CD4-positive, alpha-beta memory T cell (primary cell): ENCODE results near the gene PIAS4. TPM values are rescaled to one million over a fixed set of nuclear protein-coding genes. Genes with fewer than 3 reads are reported as not detected.

Source experiments
- CTCF ChIA-PET: fragments of 350-600 bp; sonication (Branson Sonifier 250); formaldehyde crosslinking; loops from one replicate; lab custom pipeline; 2021; ENCODE audit warnings: inconsistent platforms; ENCODE audit not compliant: partially characterized antibody; lab: Charles Lee
- POLR2A ChIA-PET: fragments of 350-600 bp; sonication (Branson Sonifier 250); formaldehyde crosslinking; loops from one replicate; lab custom pipeline; 2021; ENCODE audit not compliant: partially characterized antibody; lab: Charles Lee
- DNase-seq, 5 donors: peaks; one replicate each; pipeline versions ENCODE4 v3.0.0 to v3.0.0-alpha.2; 2020 to 2022; ENCODE audit warnings: mixed read lengths in 1 of 5
- H3K27ac ChIP-seq: one replicate; pipeline ENCODE4 v1.7.0; 2013; ENCODE audit warnings: low read depth, low read length
- H3K27me3 ChIP-seq: 2 replicates; pipeline ENCODE4 v1.7.0; 2013; ENCODE audit warnings: mild to moderate bottlenecking, low read length, moderate library complexity; ENCODE audit not compliant: insufficient read depth
- H3K36me3 ChIP-seq: 2 replicates; pipeline ENCODE4 v1.7.0; 2013; ENCODE audit warnings: mild to moderate bottlenecking, low read length, moderate library complexity; ENCODE audit not compliant: insufficient read depth
- H3K4me1 ChIP-seq: 2 replicates; pipeline ENCODE4 v1.7.0; 2013; ENCODE audit warnings: mild to moderate bottlenecking, low read length, moderate library complexity; ENCODE audit not compliant: insufficient read depth
- H3K4me3 ChIP-seq, 2 donors: one replicate each; pipeline ENCODE4 v1.7.0; 2013; ENCODE audit warnings: low read length in 2 of 2, mild to moderate bottlenecking in 1 of 2
- H3K9me3 ChIP-seq, 2 donors: one replicate each; pipeline ENCODE4 v1.7.0; 2013; ENCODE audit warnings: low read length in 2 of 2, control low read depth in 1 of 2; ENCODE audit not compliant: control insufficient read depth in 1 of 2
- H3K27ac Mint-ChIP-seq, 7 donors: one replicate each; pipeline ENCODE4 v1.8.0; 2020 to 2021; ENCODE audit warnings: mixed read lengths in 7 of 7, mild to moderate bottlenecking in 6 of 7, inconsistent platforms in 3 of 7, moderate library complexity in 3 of 7
- H3K27me3 Mint-ChIP-seq, 2 donors: one replicate each; pipeline ENCODE4 v1.8.0; 2020 to 2021; ENCODE audit warnings: mixed read lengths in 2 of 2
- H3K36me3 Mint-ChIP-seq, 2 donors: one replicate each; pipeline ENCODE4 v1.8.0; 2020 to 2021; ENCODE audit warnings: mixed read lengths in 2 of 2, inconsistent platforms in 1 of 2, mild to moderate bottlenecking in 1 of 2
- H3K4me1 Mint-ChIP-seq, 4 donors: one replicate each; pipeline ENCODE4 v1.8.0; 2020 to 2021; ENCODE audit warnings: mixed read lengths in 4 of 4, mild to moderate bottlenecking in 1 of 4
- H3K4me3 Mint-ChIP-seq, 8 donors: one replicate each; pipeline ENCODE4 v1.8.0; 2020 to 2021; ENCODE audit warnings: mixed read lengths in 8 of 8, mild to moderate bottlenecking in 7 of 8, moderate library complexity in 6 of 8, inconsistent platforms in 3 of 8
- H3K9me3 Mint-ChIP-seq, 8 donors: one replicate each; pipeline ENCODE4 v1.8.0; 2020 to 2021; ENCODE audit warnings: mixed read lengths in 8 of 8, mild to moderate bottlenecking in 5 of 8, inconsistent platforms in 3 of 8, moderate library complexity in 1 of 8
- intact Hi-C: fragments of 100-400 bp; cut with micrococcal nuclease; formaldehyde crosslinking; loops from one replicate; pipeline ENCODE4 v1.15.1; 2023
- polyA plus RNA-seq, 2 donors: library from polyadenylated mRNA; unstranded; fragments of 300-500 nt; fragmentation: Illumina TruSeq; gene quantifications; one replicate each; pipeline ENCODE4 v1.2.3, GENCODE V29; 2021
- total RNA-seq, 2 experiments: library from RNA; stranded (reverse); gene quantifications; one replicate each; pipeline ENCODE4 v1.2.3, GENCODE V29; 2021

Gene PIAS4
- total and polyA plus RNA-seq, 4 experiments from 2014 or later = 5.2 to 42.6 (median 22.4) TPM

DNA sequence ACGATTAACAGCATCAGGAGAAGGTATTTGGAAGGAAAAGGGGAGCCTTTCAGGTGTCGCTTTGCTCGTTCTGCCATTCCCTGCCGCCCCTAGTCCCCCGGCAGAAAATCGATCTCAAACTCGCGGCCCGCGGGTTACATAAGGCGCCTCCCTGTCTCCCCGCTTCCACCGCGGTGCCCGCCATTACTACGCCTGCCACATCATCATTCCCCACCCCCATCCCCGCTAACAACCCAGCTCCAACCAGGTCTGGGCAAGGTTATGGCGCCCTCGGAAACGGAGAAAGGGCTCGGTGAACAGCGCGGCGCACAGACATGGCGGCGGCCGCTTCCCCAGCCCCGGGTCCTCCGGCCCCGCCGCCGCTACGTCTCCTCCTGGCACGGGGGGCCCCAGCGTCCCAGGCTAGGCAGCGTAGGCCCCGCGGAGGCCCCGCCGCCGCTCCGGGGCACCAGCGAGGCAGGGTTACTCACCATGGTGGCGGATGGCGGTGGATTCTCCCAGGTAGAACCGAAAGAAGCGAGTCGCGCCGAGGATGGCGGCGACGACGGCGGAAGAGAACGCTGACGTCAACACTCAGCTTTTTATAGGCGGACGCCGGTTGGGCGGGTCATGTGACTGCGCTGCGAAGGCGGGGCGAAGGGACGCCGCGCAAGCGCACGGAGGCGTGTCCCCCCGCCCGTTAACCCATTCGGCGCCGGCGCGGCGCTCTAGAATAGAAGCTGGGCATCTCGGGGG, 22.5 kb upstream of the PIAS4 start, which contains the start of gene EEF2:
Gene EEF2, minus strand, starts transcription at position 556 of the 735 bp plus-strand sequence. Its CDS starts 83 bp downstream, at position 473.
- H3K4me1 Mint-ChIP-seq = peaks cover 20 to 61% (median 41%) of the 10 kb centered on the region in 4 donors
- peak within 1 kb of the TSS; percentile 96 to 98 (median 97) for H3K4me3 Mint-ChIP-seq
- ChIA-PET CTCF (interaction anchor here (0.6 to 1.7 kb wide), 12 partner anchors 14 to 222 kb away, joined by 3 to 26 read pairs (median 4); partner anchors contain the start of genes DAPK3, MRPL54 and PIAS4), POLR2A (interaction anchor here (0.6 to 7.2 kb wide), 26 partner anchors 9 to 358 kb away, joined by 3 to 106 read pairs (median 6); partner anchors contain the start of genes DAPK3, MPND, MRPL54 and PIAS4)
- H3K36me3 ChIP-seq = peaks cover 44% of the 10 kb centered on the region
- H3K27ac Mint-ChIP-seq = peak within 1 kb of the TSS; percentile 94 to 99 (median 97)
- H3K27me3 ChIP-seq = no peaks in the 10 kb centered on the region
- peaks cover 55% of the 10 kb centered on the region for H3K4me1 ChIP-seq
- H3K36me3 Mint-ChIP-seq = peaks cover 40 to 56% of the 10 kb centered on the region in 2 donors
- no peaks in the 10 kb centered on the region for H3K27me3 Mint-ChIP-seq
- H3K27ac ChIP-seq = peak within 1 kb of the TSS; percentile 91
- intact Hi-C loops = loop anchor here (1.0 to 2.0 kb wide), 4 partner anchors 14 to 222 kb away; partner anchors contain the start of genes ANKRD24, DAPK3, MRPL54 and PIAS4
- H3K4me3 ChIP-seq = peak within 1 kb of the TSS; percentile 67 to 93
- no peaks in the 10 kb centered on the region for H3K9me3 ChIP-seq
- peaks cover 0 to 10% (median 0%) of the 10 kb centered on the region in 8 donors for H3K9me3 Mint-ChIP-seq
- peak; percentile 91 to 95 (median 94) for DNase-seq

DNA sequence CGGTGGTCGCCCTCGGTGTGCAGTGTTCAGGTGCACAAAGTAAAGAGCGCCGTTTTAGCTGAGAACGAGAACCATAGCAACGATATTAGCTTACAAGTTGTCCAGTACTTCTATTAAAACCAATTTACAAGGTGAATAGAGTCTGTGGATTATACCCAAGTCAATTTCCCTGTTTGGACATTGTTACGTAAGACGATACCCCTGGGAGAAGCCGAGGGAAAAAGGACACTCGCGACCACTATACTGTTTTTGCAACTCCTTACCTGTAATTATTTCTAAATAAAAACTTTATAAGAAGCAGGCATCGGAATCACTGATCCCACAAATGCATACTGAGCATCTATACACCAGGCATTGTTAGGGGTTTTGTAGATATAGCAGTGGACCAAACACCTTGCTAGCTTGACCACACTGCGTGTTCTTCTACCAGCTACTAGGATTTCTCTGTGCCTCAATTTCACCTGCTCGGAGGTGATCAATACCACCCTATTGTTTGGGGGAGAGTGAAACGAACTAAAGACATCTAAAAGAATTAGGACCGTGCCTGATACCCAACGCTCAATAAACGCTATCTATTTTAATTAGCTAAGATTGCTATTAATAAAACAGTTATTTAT, 21.8 kb upstream of the PIAS4 start:
- intact Hi-C loops = loop anchor here (1.0 to 2.0 kb wide), 9 partner anchors 14 to 223 kb away; partner anchors contain the start of genes ANKRD24, DAPK3, MRPL54 and PIAS4
- Mint-ChIP-seq H3K36me3 (peaks cover 40 to 53% of the 10 kb centered on the region in 2 donors), H3K27me3 (no peaks in the 10 kb centered on the region), H3K4me3 (peak overlapping the region; percentile 91 to 98 (median 97)), H3K4me1 (peaks cover 22 to 65% (median 44%) of the 10 kb centered on the region in 4 donors), H3K9me3 (peaks cover 0 to 10% (median 0%) of the 10 kb centered on the region in 8 donors), H3K27ac (peak overlapping the region; percentile 94 to 99 (median 97))
- DNase-seq = no peak
- H3K9me3 ChIP-seq = no peaks in the 10 kb centered on the region
- POLR2A ChIA-PET = interaction anchor here (0.6 to 7.2 kb wide), 24 partner anchors 9 to 357 kb away, joined by 3 to 106 read pairs (median 6); partner anchors contain the start of genes DAPK3, MPND, MRPL54 and PIAS4
- no peaks in the 10 kb centered on the region for H3K27me3 ChIP-seq
- H3K27ac ChIP-seq = peak overlapping the region; percentile 52
- CTCF ChIA-PET = interaction anchor here (0.6 to 1.7 kb wide), 12 partner anchors 14 to 223 kb away, joined by 3 to 26 read pairs (median 4); partner anchors contain the start of genes DAPK3, MRPL54 and PIAS4
- peaks cover 50% of the 10 kb centered on the region for H3K4me1 ChIP-seq
- H3K36me3 ChIP-seq = peaks cover 37% of the 10 kb centered on the region
- H3K4me3 ChIP-seq = peak overlapping the region; percentile 56 to 67

DNA sequence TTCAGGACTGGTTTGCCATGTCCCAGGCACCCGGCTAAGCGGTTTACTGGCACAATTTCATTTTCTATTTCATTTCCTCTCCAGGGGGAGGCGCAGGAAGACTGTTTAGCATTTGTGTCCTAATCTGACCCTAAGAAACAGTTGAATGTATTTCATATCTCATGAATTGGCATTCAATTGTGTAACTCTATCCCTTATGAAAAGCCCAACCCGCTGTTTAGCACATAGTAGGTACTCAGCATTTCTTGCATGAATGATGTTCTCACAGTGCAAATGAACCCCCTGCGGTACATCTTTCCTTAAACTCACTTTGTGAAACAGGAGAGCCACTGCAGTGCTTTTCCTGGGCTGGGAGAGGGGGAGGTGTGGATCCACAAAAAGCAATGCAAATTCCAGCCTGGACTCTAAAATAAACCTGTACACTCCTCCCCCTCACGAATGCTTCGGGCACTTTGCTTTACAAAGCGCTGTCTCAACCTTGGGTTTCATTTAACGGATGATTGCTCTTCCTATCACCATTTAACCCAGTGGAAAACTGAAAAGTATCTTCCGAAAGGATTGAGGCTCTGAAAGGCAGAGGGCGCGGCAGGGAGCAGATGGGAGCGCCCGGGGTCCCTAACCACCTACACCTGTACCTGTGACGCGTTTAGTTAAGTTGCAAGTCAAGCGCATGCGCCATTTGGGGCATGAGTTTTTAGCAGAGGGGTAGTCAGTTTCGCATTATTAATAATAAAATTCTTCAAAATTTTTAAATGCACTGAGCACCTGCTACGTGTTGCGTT, 21.1 kb upstream of the PIAS4 start:
- POLR2A ChIA-PET = interaction anchor here (0.6 to 7.2 kb wide), 18 partner anchors 8 to 485 kb away, joined by 3 to 106 read pairs (median 6); partner anchors contain the start of genes DAPK3, MPND, MRPL54 and PIAS4

DNA sequence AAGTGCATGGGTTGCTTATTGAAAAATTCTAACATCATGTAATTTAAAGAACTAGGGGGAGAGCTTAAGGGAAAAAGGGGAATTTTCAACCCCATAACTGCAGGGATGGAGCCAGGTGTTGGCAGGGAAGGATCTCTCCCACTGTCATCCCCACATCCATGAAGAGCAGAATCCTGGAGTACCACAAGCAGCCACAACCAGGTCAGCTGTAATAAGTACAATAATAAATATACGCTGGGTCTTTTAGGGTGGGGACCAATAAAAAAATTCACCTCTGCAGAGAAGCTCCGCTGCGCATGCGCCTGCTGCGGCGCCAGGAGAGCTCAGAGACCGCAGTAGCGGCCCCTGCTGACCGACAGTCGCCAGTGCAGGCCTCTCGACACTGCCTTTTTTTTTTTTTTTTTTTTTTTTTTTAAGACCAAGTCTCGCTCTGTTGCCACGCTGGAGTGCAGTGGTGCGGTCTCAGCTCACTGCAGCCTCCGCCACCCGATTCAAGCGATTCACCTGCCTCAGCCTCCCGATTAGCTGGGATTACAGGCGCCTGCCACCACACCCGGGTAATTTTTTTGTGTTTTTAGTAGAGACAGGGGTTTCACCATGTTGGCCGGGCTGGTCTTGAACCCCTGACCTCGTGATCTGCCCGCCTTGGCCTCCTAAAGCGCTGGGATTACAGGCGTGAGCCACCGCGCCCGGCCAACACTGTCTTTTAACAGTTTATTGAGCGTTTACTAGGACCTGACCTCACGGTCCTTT, 19.7 kb upstream of the PIAS4 start:
- H3K9me3 ChIP-seq = no peaks in the 10 kb centered on the region
- intact Hi-C loops = loop anchor here (2.0 kb wide), 1 partner anchor 127 kb away; no protein-coding TSS in a partner anchor
- H3K27ac ChIP-seq = peak overlapping the region; percentile 26
- Mint-ChIP-seq H3K4me3 (peak overlapping the region; percentile 79 to 98 (median 90)), H3K27me3 (no peaks in the 10 kb centered on the region), H3K4me1 (peaks cover 22 to 54% (median 38%) of the 10 kb centered on the region in 4 donors), H3K36me3 (peaks cover 22 to 34% of the 10 kb centered on the region in 2 donors), H3K9me3 (peaks cover 0 to 6% (median 0%) of the 10 kb centered on the region in 8 donors), H3K27ac (peak overlapping the region; percentile 59 to 95 (median 86))
- H3K4me3 ChIP-seq = peak overlapping the region in 1 of 2 donors; percentile 46
- H3K4me1 ChIP-seq = peaks cover 46% of the 10 kb centered on the region
- peak; percentile 88 to 90 (median 89) for DNase-seq
- peaks cover 17% of the 10 kb centered on the region for H3K36me3 ChIP-seq
- POLR2A ChIA-PET = interaction anchor here (0.5 to 1.7 kb wide), 28 partner anchors 9 to 1370 kb away, joined by 3 to 23 read pairs (median 4); partner anchors contain the start of genes APBA3, DAPK3, MRPL54 and PIAS4
- no peaks in the 10 kb centered on the region for H3K27me3 ChIP-seq
- CTCF ChIA-PET = interaction anchor here (0.6 to 2.6 kb wide), 30 partner anchors 9 to 311 kb away, joined by 3 to 31 read pairs (median 4); partner anchors contain the start of genes DAPK3, MRPL54 and PIAS4

More for the DNA sequence above, 21.1 kb upstream of the PIAS4 start:
- peak; percentile 68 to 73 (median 72) for DNase-seq
- peak overlapping the region; percentile 56 to 67 for H3K4me3 ChIP-seq
- intact Hi-C loops = loop anchor here (1.0 to 2.0 kb wide), 5 partner anchors 80 to 218 kb away; partner anchors contain the start of gene ZBTB7A
- no peaks in the 10 kb centered on the region for H3K9me3 ChIP-seq
- Mint-ChIP-seq H3K27ac (peak overlapping the region; percentile 86 to 99 (median 97)), H3K4me1 (peaks cover 22 to 63% (median 43%) of the 10 kb centered on the region in 4 donors), H3K9me3 (peaks cover 0 to 10% (median 0%) of the 10 kb centered on the region in 8 donors), H3K36me3 (peaks cover 36 to 46% of the 10 kb centered on the region in 2 donors), H3K27me3 (no peaks in the 10 kb centered on the region), H3K4me3 (peak overlapping the region; percentile 91 to 98 (median 97))
- peaks cover 49% of the 10 kb centered on the region for H3K4me1 ChIP-seq
- CTCF ChIA-PET = interaction anchor here (1.1 to 2.6 kb wide), 10 partner anchors 15 to 220 kb away, joined by 3 to 26 read pairs (median 14); partner anchors contain the start of genes DAPK3 and PIAS4
- peak overlapping the region; percentile 52 for H3K27ac ChIP-seq
- H3K36me3 ChIP-seq = peaks cover 30% of the 10 kb centered on the region
- no peaks in the 10 kb centered on the region for H3K27me3 ChIP-seq

DNA sequence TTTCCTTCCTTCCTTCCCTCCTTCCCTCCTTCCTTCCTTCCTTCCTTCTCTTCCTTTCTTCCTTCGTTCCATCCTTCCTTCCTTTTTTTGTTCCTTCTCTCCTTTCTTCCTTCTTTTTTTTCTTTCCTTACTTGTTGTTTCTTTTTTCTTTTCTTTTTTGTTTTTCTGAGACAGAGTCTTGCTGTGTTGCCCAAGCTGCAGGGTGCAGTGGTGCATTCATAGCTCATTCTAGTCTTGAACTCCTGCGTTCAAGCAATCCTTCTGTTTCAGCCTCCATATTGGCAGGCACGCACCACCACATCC, 16.8 kb upstream of the PIAS4 start:
- Mint-ChIP-seq H3K9me3 (no peaks in the 10 kb centered on the region), H3K27ac (peak overlapping the region in 2 of 7 donors; percentile 82 to 83)

More for the DNA sequence above, 16.8 kb upstream of the PIAS4 start:
- no peaks in the 10 kb centered on the region for H3K36me3 ChIP-seq
- intact Hi-C loops = loop anchor here (1.0 kb wide), 2 partner anchors 17 to 192 kb away; partner anchors contain the start of genes ANKRD24, PIAS4 and SIRT6
- Mint-ChIP-seq H3K4me3 (peak overlapping the region in 2 of 8 donors; percentile 38 to 48), H3K4me1 (peaks cover 9 to 27% (median 20%) of the 10 kb centered on the region in 4 donors), H3K27me3 (no peaks in the 10 kb centered on the region), H3K36me3 (peaks cover 0 to 8% of the 10 kb centered on the region in 2 donors)
- no peak overlapping the region for H3K27ac ChIP-seq
- H3K9me3 ChIP-seq = no peaks in the 10 kb centered on the region
- no peak for DNase-seq
- H3K4me3 ChIP-seq = no peak overlapping the region
- H3K4me1 ChIP-seq = peaks cover 26% of the 10 kb centered on the region
- no peaks in the 10 kb centered on the region for H3K27me3 ChIP-seq
- POLR2A ChIA-PET = interaction anchor here (0.8 to 3.2 kb wide), 5 partner anchors 11 to 125 kb away, joined by 3 to 25 read pairs (median 4); partner anchors contain the start of gene PIAS4
- CTCF ChIA-PET = interaction anchor here (1.0 to 2.5 kb wide), 5 partner anchors 16 to 481 kb away, joined by 3 to 10 read pairs (median 4); no protein-coding TSS in a partner anchor
